ENCODE data around the gene AAGAB. TPM values are rescaled to one million over a fixed set of nuclear protein-coding genes. Genes with fewer than 3 reads are reported as not detected.

Gene AAGAB
- total RNA-seq, 1 donor from 2014 or later: 12.4 TPM

- no peak for ATAC-seq
- no peak for DNase-seq (ENCODE audit: low spot score)
Observed at GRCh38 chr15:67174864-67175573, 79.4 kb downstream of the AAGAB start.

DNA sequence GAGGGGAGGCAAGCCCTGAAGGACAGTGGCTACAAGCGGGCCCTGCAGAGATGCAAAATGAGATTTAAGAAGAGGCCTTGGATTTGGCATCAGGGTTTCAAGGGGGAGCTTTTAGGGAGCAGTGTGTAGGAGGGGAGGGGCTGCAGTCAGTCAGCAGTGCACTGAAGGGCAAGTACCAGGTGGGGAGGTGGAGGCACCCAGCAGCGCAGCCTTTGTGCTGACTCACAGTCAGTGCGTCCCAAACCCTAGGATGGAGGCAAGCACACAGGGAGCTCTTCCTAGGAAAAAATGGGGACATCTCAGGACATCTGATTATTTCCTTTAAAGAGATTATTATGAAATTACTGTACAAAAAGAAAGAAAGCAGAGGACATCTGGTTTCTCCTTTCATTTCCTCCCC, 80.0 kb downstream of the AAGAB start:
- DNase-seq (ENCODE audit: low spot score): no peak

DNA sequence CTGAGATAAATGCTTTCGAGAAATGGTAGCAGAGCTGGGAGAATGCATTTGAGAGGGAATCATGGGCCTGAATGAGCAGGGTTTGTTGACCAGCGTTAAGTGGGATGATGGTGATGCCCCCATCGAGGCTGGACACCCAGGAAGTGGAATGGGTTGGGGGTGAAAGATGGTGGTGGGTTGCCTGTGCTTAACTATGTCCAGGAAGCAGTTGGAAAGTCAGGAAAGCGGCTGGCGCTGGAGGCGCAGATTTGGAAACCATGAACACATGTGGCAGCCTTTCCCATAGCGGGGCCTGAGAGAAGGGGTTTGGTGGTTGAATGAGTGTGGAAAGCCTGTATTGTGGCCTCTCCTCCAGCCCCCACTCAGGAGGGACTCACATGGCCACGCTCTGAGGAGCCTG, 80.7 kb downstream of the AAGAB start:
- ATAC-seq (no peak), DNase-seq (ENCODE audit: low spot score) (no peak)

More for the DNA sequence above, 80.0 kb downstream of the AAGAB start:
- no peak for ATAC-seq

DNA sequence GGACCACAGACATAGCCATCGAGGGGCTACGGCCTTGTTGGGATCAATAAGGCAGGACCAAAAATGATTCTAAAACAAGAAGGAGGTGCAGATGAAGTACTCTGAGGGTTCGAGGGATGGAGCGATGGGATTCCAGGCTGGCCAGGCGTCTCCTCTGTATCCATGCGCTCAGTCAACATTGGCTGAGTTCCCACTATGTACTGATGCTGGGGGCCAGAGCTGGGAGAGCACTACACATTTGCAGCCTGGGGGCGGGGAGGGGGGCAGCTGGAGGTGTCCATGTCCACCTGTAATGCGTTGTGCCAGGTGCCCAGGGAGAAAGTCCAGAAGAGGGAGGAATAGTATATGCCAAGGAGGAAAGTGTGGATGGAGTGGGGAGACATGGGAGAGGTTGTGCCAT, 81.5 kb downstream of the AAGAB start:
- no peak for DNase-seq (ENCODE audit: low spot score)
- no peak for ATAC-seq

- no peak for DNase-seq (ENCODE audit: low spot score)
- no peak for ATAC-seq
Observed at GRCh38 chr15:67172172-67172571, 82.3 kb downstream of the AAGAB start.

- ATAC-seq: no peak
- DNase-seq (ENCODE audit: low spot score): no peak
Observed at GRCh38 chr15:67171471-67171870, 83.0 kb downstream of the AAGAB start.

DNA sequence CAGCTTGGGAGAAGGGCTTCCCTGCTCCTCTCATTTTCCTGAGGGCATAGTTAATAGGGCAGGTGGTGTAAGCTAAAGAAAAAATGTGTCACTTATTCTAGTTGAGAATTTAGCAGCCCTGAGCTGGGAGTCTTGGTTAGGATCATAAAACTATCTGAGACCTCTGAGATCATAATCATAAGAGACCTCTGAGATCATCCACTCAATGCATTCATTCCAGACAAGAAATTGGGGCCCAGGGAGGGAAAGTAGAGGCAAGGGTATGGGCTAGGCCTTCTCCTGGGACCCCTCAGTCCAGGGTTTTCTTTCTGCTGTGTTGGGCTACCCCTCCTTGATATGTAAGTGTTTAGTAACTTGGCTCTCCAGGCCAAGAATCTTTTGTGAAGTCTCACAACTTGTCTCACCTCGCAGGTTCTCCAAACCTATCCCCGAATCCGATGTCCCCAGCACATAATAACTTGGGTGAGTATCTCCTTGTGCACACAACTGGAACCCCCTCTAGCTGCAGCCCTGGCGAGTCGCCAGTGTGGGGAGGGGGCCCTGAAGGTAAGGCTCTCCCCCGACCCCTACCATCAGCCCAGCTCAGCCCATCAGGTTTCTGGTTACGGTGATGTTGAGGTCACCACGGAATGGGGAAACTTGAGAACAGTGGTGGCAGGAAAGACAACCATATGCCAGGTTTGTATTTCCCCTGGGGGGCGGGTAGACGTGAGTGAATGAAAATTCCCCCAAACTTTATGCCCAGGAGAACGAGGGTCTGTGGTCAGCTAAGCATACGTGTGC, 84.1 kb downstream of the AAGAB start:
- no peak for ATAC-seq
- DNase-seq (ENCODE audit: low spot score): no peak

DNA sequence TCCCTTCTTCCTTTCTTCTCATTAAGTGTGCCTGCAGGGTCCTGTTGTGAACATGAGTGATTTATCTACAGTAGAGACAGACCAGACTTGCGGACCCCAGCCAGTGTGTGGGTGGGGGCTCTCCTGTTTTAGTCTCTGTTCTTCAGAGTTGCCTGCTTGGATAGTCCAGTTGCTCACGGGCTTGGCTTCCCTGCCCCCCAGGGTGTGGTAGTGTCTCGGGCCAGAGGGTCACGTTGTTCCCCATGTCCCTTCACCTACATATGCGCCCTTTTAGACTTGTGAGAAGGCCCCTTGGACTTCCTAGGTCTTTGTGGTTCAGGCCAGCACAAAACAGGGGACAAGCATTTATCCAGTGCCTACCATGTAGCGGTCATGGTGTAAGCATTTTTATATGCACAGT, 85.8 kb downstream of the AAGAB start:
- ATAC-seq: no peak
- DNase-seq (ENCODE audit: low spot score): no peak

GRCh38 chr15:67167091-67167490, 87.4 kb downstream of the AAGAB start:
- no peak for DNase-seq (ENCODE audit: low spot score)
- ATAC-seq: no peak

DNA sequence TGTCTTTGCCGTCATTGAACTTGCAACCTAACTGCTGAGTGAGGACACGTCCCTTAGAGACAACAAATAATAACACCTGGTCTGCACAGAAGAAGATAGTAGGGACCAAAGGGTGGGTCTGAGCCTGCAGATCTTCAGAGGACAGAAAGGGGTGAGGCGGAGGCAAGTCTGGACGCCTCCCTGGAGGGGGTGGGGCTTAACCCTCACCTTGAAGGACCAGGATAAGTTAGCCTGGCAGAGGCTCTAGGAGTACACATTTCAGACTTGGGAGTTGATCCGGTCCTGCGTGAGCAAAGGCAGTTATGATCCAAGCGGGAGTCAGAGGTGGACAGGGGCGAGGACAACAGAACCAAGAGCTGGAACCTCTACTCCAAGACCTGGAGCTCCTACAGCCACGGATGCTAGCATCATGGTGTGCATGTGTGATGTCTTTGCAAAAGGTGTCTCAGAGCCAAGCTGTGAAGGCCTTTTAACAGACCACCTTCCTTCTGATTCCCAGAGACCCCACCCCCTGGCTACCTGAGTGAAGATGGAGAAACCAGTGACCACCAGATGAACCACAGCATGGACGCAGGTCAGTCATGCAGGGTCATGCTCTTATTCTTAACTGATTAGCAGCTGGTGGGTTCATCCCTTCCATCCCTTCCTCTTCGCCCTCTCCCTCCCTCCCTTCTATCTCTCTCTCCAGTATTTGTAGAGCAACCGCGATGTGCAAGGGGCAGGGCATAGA, 88.0 kb downstream of the AAGAB start:
- ATAC-seq (no peak), DNase-seq (ENCODE audit: low spot score) (no peak)

- DNase-seq (ENCODE audit: low spot score) (no peak), ATAC-seq (no peak)
Observed at GRCh38 chr15:67165254-67166253, 88.9 kb downstream of the AAGAB start.

GRCh38 chr15:67164811-67165253, 89.6 kb downstream of the AAGAB start:
- ATAC-seq (no peak), DNase-seq (ENCODE audit: low spot score) (no peak)

- DNase-seq (ENCODE audit: low spot score) (no peak), ATAC-seq (no peak)
Observed at GRCh38 chr15:67164401-67164791, 90.1 kb downstream of the AAGAB start.

DNA sequence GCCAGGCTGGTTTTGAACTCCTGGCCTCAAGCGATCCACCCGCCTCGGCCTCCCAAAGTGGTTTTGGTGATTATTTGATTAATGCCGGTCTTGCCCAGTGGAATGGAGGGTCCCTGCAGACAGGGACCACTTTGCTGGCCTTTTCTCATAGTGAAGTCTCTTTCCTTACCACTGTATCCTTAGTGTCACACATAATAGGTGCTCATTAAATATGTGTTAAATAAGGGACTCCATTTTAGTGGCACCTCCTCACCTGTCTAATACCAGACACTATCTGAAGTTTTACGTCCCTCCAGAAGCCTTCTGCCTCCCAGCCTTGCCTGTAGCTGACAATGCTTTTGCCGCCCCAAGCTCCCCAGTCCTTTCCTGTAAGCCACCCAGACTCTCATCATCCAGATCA, 91.3 kb downstream of the AAGAB start:
- ATAC-seq (no peak), DNase-seq (ENCODE audit: low spot score) (no peak)

DNA sequence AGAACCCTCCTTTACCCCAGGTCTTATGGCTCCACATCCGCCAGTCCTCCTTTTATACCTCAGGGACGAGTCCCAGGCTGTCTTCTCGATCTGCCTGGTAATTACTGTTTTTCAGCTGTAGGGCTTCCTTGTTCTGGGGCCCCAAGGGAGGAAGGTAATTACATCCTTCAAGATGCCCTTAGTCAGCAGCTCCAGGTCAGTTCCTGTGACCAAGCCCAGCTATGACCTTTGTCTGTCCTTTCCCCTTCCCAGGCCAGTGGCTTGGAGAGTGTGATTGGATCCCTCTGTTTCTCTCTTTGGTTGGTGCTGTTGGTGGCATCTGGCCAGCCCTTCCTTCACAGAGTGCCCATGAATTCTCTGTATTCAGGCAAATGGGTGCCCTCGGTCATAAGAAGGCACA, 92.6 kb downstream of the AAGAB start:
- DNase-seq (ENCODE audit: low spot score) (no peak), ATAC-seq (no peak)

DNA sequence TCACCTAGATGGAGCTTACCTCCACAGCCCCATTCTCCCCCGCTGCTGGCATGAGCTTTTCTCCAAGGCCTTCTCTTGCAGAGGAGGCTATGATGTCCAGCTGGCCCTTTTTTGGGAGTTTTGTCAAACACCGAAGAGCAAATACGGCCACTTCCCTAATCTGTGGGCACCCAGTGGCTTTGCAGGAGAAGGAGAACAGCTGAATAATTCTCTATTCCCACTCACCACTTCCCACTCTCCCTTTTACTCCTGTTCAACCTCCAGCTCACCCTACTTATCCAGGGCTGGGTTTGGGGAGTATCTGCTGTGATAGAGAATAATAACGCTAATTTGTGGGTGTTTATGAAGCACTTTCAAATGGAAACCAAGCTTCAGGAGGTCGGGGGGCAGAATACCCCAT, 93.0 kb downstream of the AAGAB start:
- no peak for ATAC-seq
- DNase-seq (ENCODE audit: low spot score): no peak

DNA sequence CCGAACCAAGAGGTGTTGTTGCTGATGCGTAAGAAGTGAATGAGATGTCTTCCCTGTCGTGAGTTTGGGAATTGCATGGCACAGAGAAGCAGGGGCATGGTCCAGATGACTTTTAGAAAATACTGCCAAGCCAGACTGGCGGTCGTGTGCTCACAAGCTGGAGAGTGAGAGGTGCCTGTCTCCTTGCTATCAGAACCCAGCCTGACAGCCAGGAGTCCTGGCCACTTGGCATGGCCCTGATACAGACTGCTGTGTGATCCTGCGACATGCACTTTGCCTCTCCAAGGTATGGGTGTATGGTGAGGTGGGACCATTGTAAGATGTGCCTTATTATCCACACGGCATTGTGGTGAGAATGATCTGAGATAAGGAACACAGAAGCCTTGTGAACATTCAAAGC, 96.1 kb downstream of the AAGAB start:
- no peak for DNase-seq (ENCODE audit: low spot score)
- peak; percentile 64 for ATAC-seq

- no peak for ATAC-seq
- no peak for DNase-seq (ENCODE audit: low spot score)
Observed at GRCh38 chr15:67157521-67158252, 96.8 kb downstream of the AAGAB start.

DNA sequence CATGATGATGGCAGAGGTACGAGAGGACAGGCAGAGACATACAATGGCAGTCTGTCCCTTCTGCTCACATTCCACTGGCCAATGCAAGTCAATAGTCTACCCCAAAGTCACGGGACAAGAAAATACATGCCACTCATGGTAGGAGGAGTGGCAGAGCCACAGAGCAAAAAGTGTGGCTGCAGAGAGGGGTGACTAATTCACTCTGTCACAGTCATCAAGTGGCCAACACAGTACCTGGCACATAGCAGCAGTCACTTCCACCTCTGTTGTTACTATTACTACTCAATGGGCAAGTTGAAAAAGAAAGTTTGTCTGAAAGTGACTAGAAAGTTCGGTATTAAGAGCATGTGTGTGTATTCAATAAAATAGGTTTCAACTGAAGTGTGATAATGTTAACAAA, 97.6 kb downstream of the AAGAB start:
- DNase-seq (ENCODE audit: low spot score) (no peak), ATAC-seq (no peak)

DNA sequence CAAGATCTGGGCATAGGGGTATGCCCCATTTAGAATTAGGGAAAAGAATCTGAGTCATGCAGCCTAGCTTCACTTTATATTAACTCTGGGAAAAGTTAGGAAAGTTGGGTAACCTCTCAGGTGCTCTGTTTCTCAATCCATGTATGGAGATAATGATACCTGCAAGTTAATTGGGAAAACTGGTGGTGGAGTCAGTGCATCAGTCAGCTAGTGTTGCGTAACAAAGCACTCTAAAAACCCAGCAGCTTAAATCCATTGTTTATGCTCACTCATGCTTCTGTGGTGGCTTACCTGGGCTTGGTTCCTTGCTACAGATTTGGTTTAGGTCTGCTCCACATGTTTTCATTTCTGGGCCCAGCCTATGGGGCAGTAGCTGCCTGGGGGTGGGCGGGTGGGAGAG, 98.0 kb downstream of the AAGAB start:
- no peak for ATAC-seq
- DNase-seq (ENCODE audit: low spot score): no peak
